K562 (cell line): ENCODE results near the gene EEF2K. TPM values are rescaled to one million over a fixed set of nuclear protein-coding genes. Genes with fewer than 3 reads are reported as not detected.

Experiments used
- BACH1 ChIP-seq: fragments of 200-800 bp; sonication (Bioruptor generic); IDR thresholded peaks from 2 replicates; pipeline ENCODE4 v1.6.1; 2016; ENCODE audit warnings: missing genetic modification characterization, missing compliant biosample characterization
- BDP1 ChIP-seq: IDR thresholded peaks from 3 replicates; pipeline ENCODE4 v1.6.1; 2011; ENCODE audit not compliant: insufficient read length, insufficient read depth
- BRCA1 ChIP-seq, 2 experiments: fragments of 450-650 bp in 1 of 2; sonication (generic) in 1 of 2; formaldehyde crosslinking in 1 of 2; IDR thresholded peaks; 2 replicates each; pipeline versions ENCODE4 v1.5.0 to v1.6.1; 2017 to 2020; ENCODE audit warnings: mild to moderate bottlenecking in 1 of 2, missing genetic modification reagents in 1 of 2
- ELF4 ChIP-seq: fragments of 450-650 bp; formaldehyde crosslinking; IDR thresholded peaks from 2 replicates; pipeline ENCODE4 v1.4.0; 2022; ENCODE audit warnings: missing genetic modification characterization
- HDGF ChIP-seq: fragments of 450-650 bp; IDR thresholded peaks from 2 replicates; pipeline ENCODE4 v1.6.1; 2016
- IFI16 ChIP-seq: fragments of 250-450 bp; sonication (Bioruptor Pico); IDR thresholded peaks from 2 replicates; pipeline ENCODE4 v2.1.2; 2022; ENCODE audit warnings: mild to moderate bottlenecking, inconsistent platforms
- JUN ChIP-seq, 2 experiments: sonication (generic) in 1 of 2; formaldehyde crosslinking in 1 of 2; IDR thresholded peaks; 2 replicates each; pipeline versions ENCODE4 v1.6.1 to v1.8.0; 2012 to 2022; ENCODE audit warnings: borderline replicate concordance in 2 of 2, mild to moderate bottlenecking in 2 of 2, improper control_type of control experiment in 1 of 2, low read depth in 1 of 2, low read length in 1 of 2, missing genetic modification reagents in 1 of 2
- MCM7 ChIP-seq, 2 experiments: fragments of 450-650 bp; IDR thresholded peaks; 2 replicates each; pipeline ENCODE4 v1.6.1; 2016 to 2018
- NCOR1 ChIP-seq: fragments of 450-650 bp; IDR thresholded peaks from 2 replicates; pipeline ENCODE4 v1.6.1; 2016; ENCODE audit warnings: mild to moderate bottlenecking, moderate library complexity
- NEUROD1 ChIP-seq: fragments of 150-350 bp; IDR thresholded peaks from 2 replicates; pipeline ENCODE4 v1.6.1; 2014; ENCODE audit warnings: borderline replicate concordance, low read length, low read depth; ENCODE audit not compliant: partially characterized antibody
- NFYB ChIP-seq: IDR thresholded peaks from 2 replicates; pipeline ENCODE4 v1.6.1; 2011; ENCODE audit warnings: mild to moderate bottlenecking, moderate library complexity; ENCODE audit not compliant: insufficient read length; ENCODE audit errors: extremely low read depth
- SMAD3 ChIP-seq: fragments of 450-650 bp; formaldehyde crosslinking; conservative IDR thresholded peaks from 2 replicates; pipeline ENCODE4 v1.4.0; 2020; ENCODE audit warnings: mild to moderate bottlenecking
- SMARCA4 ChIP-seq: fragments of 450-650 bp; IDR thresholded peaks from 2 replicates; pipeline ENCODE4 v1.6.1; 2016
- TCF7L2 ChIP-seq: fragments of 150-350 bp; IDR thresholded peaks from 2 replicates; pipeline ENCODE4 v1.6.1; 2016; ENCODE audit warnings: low read depth, mild to moderate bottlenecking, low read length, moderate library complexity
- YBX1 ChIP-seq: fragments of 450-650 bp; IDR thresholded peaks from 2 replicates; pipeline ENCODE4 v1.7.1; 2016; ENCODE audit warnings: mild to moderate bottlenecking
- YY1 ChIP-seq, 3 experiments: IDR thresholded peaks; 2 replicates each; pipeline ENCODE4 v1.6.1; 2011; ENCODE audit warnings: low read length in 2 of 3, mild to moderate bottlenecking in 2 of 3, moderate library complexity in 2 of 3, borderline replicate concordance in 1 of 3, control low read depth in 1 of 3, low read depth in 1 of 3; ENCODE audit not compliant: insufficient read depth in 3 of 3, insufficient replicate concordance in 2 of 3, control insufficient read depth in 1 of 3, insufficient read length in 1 of 3; ENCODE audit errors: extremely low read depth in 1 of 3
- ZBTB11 ChIP-seq, 3 experiments: fragments of 200-800 bp in 1 of 3; fragments of 250-450 bp in 1 of 3; fragments of 450-650 bp in 1 of 3; sonication (Bioruptor Pico) in 1 of 3; sonication (Bioruptor generic) in 1 of 3; formaldehyde crosslinking in 1 of 3; IDR thresholded peaks; 2 replicates each; pipeline versions ENCODE4 v1.6.1 to v1.8.0; 2016 to 2022; ENCODE audit warnings: mild to moderate bottlenecking in 2 of 3, missing genetic modification characterization in 2 of 3, missing compliant biosample characterization in 1 of 3, moderate library complexity in 1 of 3
- ZC3H11A ChIP-seq: IDR thresholded peaks from 2 replicates; pipeline ENCODE4 v1.6.1; 2012; ENCODE audit warnings: low read depth, low read length, improper control_type of control experiment
- ZFX ChIP-seq: sonication (generic); formaldehyde crosslinking; IDR thresholded peaks from 2 replicates; pipeline ENCODE4 v1.8.0; 2022; ENCODE audit warnings: mild to moderate bottlenecking, missing genetic modification reagents, moderate library complexity
- ZNF165 ChIP-seq: fragments of 250-450 bp; sonication (Bioruptor Pico); IDR thresholded peaks from 2 replicates; pipeline ENCODE4 v1.4.0; 2020; ENCODE audit warnings: borderline replicate concordance
- ZNF282 ChIP-seq: sonication (generic); formaldehyde crosslinking; IDR thresholded peaks from 2 replicates; pipeline ENCODE4 v1.8.1; 2023; ENCODE audit warnings: missing genetic modification reagents
- ZNF436 ChIP-seq: fragments of 250-450, 450-650 bp; sonication (Bioruptor Pico); formaldehyde crosslinking; IDR thresholded peaks from 2 replicates; pipeline ENCODE4 v1.7.0; 2020; ENCODE audit warnings: mild to moderate bottlenecking
- ZSCAN32 ChIP-seq: fragments of 450-650 bp; formaldehyde crosslinking; IDR thresholded peaks from 2 replicates; pipeline ENCODE4 v1.4.0; 2020; ENCODE audit warnings: mild to moderate bottlenecking, moderate library complexity
- polyA plus RNA-seq, 8 experiments: library from polyadenylated mRNA; depleted of rRNA in 4 of 8; stranded (reverse) in 5 of 8; unstranded in 3 of 8; fragments of >200 nt; fragmentation: Nextera tagmentation in 2 of 8; fragmentation: Illumina TruSeq in 1 of 8; extraction: Ambion mirVana in 2 of 8; extraction: Trizol in 1 of 8; gene quantifications; 2 replicates each; pipeline versions ENCODE4 v1.2.1 to v1.2.3, GENCODE V29; 2011 to 2014; ENCODE audit warnings: inconsistent platforms in 1 of 8, missing spikeins in 1 of 8
- total RNA-seq, 7 experiments: library from RNA; depleted of rRNA in 6 of 7; stranded (reverse); fragments of >200 nt in 6 of 7; fragmentation: Illumina TruSeq in 2 of 7; extraction: Trizol in 2 of 7; gene quantifications; 2 replicates each; pipeline versions ENCODE4 v1.2.1 to v1.2.3, GENCODE V29; 2011 to 2021; ENCODE audit warnings: low replicate concordance in 1 of 7

Gene EEF2K
- total and polyA plus RNA-seq, 9 of the 15 experiments (the other 6 are each of a cell fraction or from before 2014, with no cell fraction given): 3.0 to 35.2 (median 12.2) TPM

- no peak for TF ChIP-seq BRCA1 (IDR thresholded peaks at IDR 0.05)
- TF ChIP-seq BRCA1 (CRISPR knock-in tag; IDR thresholded peaks at IDR 0.05): no peak
- no peak for TF ChIP-seq NFYB
- no peak for TF ChIP-seq IFI16 (CRISPR knock-in tag)
- 0 out of 2 replicates have a peak, but pooled peaks have one; percentile 1 for TF ChIP-seq ZFX (CRISPR knock-in tag)
- no peak for TF ChIP-seq ZBTB11 (CRISPR knock-in tag; IDR thresholded peaks at IDR 0.05)
- TF ChIP-seq YY1 (IDR thresholded peaks at IDR 0.05; ENCODE audit: borderline replicate concordance in 1 of 3, control insufficient read depth in 1 of 3, extremely low read depth in 1 of 3, insufficient read depth in 3 of 3, insufficient read length in 1 of 3, insufficient replicate concordance in 2 of 3, low read depth in 1 of 3, low read length in 2 of 3): peak; percentile 59 to 91 (median 68)
- no peak for TF ChIP-seq ZC3H11A
- TF ChIP-seq HDGF: no peak
- no peak for TF ChIP-seq NCOR1
- no peak for TF ChIP-seq ZSCAN32 (CRISPR knock-in tag)
- no peak for TF ChIP-seq SMAD3
- no peak for TF ChIP-seq BACH1
- no peak; the same call in 1 of the 2 replicates for TF ChIP-seq SMARCA4
- TF ChIP-seq MCM7 (IDR thresholded peaks at IDR 0.05): no peak
- no peak for TF ChIP-seq NEUROD1
- TF ChIP-seq ZNF165 (CRISPR knock-in tag): no peak
- TF ChIP-seq TCF7L2: no peak
- TF ChIP-seq BDP1: no peak
- TF ChIP-seq YBX1: no peak
- 0 out of 2 replicates have a peak, but pooled peaks have one; percentile 5 for TF ChIP-seq ELF4 (CRISPR knock-in tag)
- TF ChIP-seq ZNF282 (CRISPR knock-in tag): no peak
- no peak for TF ChIP-seq JUN (IDR thresholded peaks at IDR 0.05; ENCODE audit: borderline replicate concordance, low read depth, low read length)
- no peak for TF ChIP-seq JUN (CRISPR knock-in tag; IDR thresholded peaks at IDR 0.05; ENCODE audit: borderline replicate concordance)
- TF ChIP-seq ZNF436 (CRISPR knock-in tag): no peak
Measured at GRCh38 chr16:22191532-22192260, 14.4 kb upstream of the EEF2K start (continued).
